GM19043 (cell line): ENCODE data around the gene SLC4A11.

Experiments
- ATAC-seq: cut with Tn5 transposase; IDR thresholded peaks from one replicate; pipeline ENCODE4 v1.9.1; 2021; ENCODE audit warnings: low read depth; ENCODE audit not compliant: unreplicated experiment

SLC4A11 gene

GRCh38 chr20:3239026-3239866, at the start of gene SLC4A11:
TSS of gene SLC4A11 (minus strand) at chr20:3239190. CDS start at chr20:3239137, 53 bp downstream.
- peak; percentile 44 for ATAC-seq

DNA sequence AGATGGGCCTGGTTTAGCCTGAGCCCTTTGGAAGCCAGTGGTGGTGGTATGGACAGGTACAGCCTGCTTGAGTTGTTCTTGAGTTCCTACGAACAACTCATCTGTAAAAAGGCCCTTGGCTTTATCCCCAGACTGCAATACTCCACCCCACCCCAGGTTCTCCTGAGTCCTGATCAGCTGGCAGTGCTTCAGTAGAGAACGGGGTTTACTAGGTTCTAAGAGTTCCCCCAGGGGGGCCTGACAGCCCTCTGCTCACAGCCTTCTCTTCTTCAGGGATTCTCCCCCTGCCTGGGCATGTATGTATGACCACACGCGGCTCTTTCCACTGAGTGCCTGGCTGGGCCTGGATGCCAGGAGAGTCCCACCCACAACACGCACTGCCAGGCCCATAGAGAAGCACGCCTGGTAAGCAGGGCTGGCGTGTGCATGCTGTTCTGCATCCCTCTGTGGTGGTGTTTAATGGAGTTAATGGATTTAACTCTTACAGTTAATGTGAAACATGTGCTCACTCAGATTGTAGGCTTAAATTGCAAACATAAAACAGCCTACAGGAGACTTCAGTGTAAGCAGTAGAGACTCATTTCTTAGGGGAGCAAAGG, 44.3 kb upstream of the SLC4A11 start:
- ATAC-seq: no peak

- no peak for ATAC-seq
These were observed 43.6 kb upstream of the SLC4A11 start for GRCh38 chr20:3282271-3283221.

- ATAC-seq: no peak
These were observed 42.4 kb upstream of the SLC4A11 start for GRCh38 chr20:3281437-3281836.

DNA sequence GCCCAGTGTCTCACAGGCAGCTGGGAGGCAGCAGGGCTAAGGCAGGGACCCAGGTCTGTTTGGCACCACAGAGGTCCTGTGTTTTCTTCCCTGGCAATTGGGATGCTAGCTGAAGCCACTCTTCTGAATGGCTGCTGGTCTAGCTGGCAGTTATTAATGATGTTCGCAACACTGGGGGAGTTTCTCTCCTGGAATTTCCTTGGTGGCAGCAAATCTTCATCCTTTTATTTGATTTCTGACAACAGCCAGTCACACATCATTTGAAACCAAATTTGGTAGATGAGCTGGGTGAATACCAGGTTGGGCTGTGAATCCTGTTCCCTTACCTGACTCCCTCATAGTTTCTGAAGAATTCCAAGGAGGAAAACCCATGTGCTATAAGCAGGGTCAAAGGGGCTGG, 40.8 kb upstream of the SLC4A11 start:
- no peak for ATAC-seq

DNA sequence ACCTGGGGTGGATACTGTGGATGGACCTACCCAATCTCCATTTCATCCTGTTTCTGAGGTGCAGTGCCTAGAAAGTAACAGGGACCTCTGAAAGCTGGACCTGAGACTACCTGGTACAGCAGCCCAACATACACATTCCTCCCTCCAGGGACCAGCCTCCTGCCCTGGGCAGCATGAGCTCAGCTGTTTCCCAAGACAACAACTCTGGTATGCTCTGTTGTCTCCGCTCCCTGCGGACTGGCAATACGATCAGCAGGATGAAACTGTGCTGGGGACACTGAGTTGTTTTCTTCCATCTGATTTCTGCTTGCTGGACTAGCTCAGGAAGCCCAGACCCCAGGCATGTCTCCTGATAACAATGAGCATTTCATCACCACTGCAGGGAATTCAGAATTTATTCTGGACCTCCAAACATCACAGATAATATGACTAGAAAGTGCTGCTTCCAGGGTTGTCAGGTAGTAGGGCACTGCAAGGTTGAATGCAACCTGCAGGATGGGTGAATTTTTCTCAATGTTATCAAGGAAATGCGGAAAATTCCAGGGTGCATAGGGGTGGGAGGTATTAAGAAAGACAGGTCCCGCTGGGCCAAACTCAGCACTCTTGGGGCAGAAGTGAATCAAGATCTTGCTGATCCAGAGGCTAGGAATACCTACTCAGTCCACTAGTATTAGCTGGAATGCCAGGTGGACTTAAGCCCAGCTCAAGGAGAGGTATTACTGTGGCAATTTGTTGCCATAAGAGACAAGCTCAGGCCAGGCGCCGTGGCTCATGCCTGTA, 38.9 kb upstream of the SLC4A11 start:
- ATAC-seq: no peak

- no peak for ATAC-seq
These were observed 37.7 kb upstream of the SLC4A11 start for GRCh38 chr20:3276680-3277015.

DNA sequence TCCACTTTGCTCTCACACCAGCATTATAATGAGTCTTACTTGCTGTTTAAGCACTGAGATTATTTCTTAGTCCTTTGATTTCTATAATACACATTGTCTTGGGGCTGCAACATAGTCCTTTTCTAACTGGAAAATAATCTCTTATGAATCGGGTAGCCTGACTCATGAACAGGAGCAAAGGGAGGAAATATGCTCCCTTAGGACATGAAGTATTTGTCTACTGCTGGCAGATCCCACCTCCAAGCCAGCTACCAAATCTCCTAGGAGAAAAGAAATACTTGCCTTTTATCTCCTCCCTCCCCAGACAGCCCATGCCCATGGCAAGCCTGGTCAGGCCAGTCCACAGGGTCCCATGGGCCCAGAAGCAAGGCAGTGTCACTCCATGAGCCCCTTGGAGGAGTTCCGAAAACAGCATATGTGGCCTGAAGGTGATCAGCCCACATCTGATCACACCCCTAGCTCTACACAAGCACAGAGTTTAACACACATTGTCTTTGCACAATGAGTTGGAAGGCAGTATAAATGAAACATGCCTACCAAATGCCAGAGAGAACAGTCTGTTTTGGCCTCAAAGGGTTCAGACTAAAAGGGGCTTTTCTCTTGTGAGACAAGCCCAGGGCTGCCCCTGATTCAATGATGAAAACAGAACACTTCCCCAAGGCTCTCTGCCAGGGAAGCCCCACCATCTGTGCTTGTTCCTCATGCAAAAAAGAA, 37.1 kb upstream of the SLC4A11 start:
- ATAC-seq: no peak

- no peak for ATAC-seq
These were observed 36.3 kb upstream of the SLC4A11 start for GRCh38 chr20:3275064-3275935.

GRCh38 chr20:3273371-3273770, 34.4 kb upstream of the SLC4A11 start:
- no peak for ATAC-seq

DNA sequence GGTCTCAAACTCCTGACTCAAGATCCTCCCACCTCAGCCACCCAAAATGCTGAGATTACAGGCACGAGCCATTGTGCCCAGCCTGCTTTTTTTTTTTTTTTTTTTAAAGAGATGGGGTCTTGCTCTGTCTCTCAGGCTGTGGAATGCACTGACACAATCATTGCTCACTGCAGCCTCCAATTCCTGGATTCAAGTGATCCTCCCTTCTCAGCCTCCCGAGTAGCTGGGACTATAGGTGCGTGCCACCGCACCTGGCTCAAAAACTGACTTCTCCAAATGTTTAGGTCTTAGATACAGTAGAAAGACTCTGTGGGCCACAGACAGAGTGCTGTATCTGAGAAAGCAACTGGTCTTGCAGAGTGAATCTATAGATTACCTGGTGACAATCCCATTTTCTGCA, 31.1 kb upstream of the SLC4A11 start:
- no peak for ATAC-seq

DNA sequence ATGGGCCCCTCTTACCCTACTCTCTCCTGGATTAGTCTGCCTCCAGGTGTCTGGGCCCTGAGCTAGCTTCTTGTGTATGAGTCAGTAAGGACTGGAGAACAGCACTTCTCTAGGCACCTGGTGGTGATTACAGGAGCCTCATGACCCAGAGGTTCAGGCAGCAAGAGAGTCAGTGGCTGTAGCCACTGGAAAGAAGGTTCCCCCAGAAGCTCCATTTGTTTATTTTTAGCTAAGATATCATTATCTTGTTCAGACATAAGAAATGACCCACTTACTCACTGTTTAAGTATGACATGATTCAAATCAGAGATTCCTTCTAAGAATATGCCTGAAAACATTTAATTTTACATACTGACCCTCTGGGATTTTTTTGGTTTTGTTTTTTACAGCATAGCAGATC, 23.6 kb upstream of the SLC4A11 start:
- no peak for ATAC-seq

GRCh38 chr20:3258429-3258828, 19.4 kb upstream of the SLC4A11 start:
- ATAC-seq: no peak

- no peak for ATAC-seq
These were observed 16.7 kb upstream of the SLC4A11 start for GRCh38 chr20:3255728-3256127.

- no peak for ATAC-seq
These were observed 12.8 kb upstream of the SLC4A11 start for GRCh38 chr20:3251806-3252205.

DNA sequence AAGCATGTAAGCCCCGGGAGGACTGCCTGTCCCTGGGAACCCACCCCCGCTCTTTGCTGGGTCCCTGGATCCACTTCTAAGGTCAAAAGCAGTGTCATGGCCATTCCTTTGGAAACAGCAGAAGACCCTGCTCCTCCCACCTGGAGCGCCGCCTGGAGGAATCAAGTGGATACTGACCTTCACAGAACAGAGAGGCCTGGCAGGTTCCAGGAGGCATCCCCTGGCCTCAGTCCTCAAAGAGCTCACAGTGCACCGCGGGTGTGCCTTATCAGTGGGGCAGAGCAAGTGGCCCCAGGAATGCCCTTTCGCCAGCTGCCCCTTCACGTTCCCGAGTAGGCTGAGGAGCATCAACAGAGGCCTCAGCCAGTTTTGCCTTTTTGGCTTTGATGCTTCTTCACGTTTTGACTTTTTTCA, 11.1 kb upstream of the SLC4A11 start:
- ATAC-seq: no peak

DNA sequence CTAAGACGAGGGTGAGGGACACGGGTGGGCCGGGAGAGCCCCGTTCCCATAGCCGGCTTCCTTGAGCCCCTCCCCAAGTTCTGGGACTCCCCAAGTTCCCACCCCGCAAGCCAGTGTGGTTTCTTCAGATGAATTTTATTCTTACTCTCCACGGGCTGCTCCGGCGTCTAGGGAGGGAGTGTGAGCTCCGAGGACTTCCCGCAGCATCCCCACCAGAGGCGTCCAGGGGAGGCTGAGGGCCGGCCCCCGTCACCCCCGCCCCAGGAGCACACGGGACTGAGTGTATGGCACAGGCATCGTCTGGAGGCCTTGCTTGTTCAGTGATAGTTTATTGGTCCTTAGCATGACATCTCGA, 10.0 kb upstream of the SLC4A11 start:
- no peak for ATAC-seq

DNA sequence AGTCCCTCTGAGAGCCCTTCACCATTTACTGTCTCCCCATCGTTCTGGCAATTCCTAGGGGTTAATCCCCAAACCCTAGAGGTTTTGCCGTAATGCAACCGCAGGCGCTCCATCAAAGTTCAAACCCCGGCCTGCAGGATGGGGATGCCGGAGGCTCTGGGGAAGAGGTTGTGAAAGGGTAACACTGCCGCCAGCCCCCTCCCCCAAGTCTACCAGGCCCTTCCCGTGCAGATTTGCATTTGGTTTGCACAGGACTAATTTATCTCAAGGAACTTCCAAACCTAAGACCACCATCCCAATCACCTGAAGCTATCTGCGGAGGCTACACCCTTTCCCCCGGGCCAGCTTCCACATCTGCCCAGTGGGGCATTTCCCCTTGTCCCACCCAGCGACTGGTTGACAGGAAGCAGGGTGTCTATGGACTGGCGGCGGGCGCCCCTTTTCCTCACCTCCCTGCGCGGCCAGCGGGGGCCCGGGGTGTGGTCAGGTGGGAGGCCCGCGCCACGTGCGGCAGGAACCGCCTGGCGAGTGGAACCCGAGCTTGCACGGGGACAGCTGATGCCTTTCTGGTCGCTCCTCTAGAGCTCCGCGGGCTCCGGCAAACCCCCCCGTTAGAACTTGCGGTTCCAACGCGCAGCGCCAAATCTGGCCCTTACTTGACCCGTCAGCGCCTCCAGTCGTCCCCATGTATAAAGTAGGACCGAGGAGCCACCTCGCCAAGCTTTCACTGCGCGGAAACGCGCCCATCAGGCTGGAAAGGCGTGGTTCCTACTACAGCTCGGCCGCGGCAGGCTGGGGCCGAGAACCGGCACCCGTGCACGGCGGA, 9.4 kb upstream of the SLC4A11 start:
- no peak for ATAC-seq
